Measurements from ENCODE around the gene LYL1. TPM values are rescaled to one million over a fixed set of nuclear protein-coding genes. Genes with fewer than 3 reads are reported as not detected.

The LYL1 gene
- total and polyA plus RNA-seq, 4 donors, result 12.9 to 34.1 (median 20.7) TPM

DNA sequence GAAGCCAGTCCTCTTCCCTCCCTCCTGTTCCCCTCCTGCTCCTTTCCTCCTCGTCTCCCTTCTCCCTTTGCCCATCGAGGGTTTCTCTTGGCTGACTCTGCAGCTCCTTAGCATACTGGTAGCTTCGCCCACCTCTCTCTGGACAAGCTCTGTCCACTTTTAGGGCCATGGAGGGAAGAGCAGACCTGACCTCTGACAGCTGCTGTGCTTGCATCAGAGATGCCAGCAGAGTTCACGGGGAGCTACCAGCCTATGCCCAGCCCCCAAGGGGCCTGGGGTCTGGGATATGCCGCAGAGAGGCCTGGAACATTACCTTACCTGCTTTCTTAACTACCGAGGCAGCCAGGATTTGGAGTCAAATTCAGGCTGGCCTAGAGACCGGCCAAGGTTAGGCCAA is 19.7 kb downstream of the LYL1 start:
- Histone ChIP-seq H3K27ac (ENCODE audit: low read depth in 1 of 2, low read length in 1 of 2) (peak overlapping the region in 1 of 2 donors; percentile 7), H3K4me3 (no peak overlapping the region), H3K27me3 (ENCODE audit: control insufficient read depth in 3 of 3, insufficient read depth in 3 of 3, low read length in 2 of 3) (no peaks in the 10 kb centered on the region), H3K4me1 (ENCODE audit: control insufficient read depth in 5 of 5, insufficient read depth in 5 of 5, low read length in 5 of 5) (peaks cover 0 to 28% (median 18%) of the 10 kb centered on the region in 5 donors), H3K9me3 (ENCODE audit: control insufficient read depth in 4 of 4, insufficient read depth in 3 of 4, low read length in 3 of 4) (no peaks in the 10 kb centered on the region), H3K9ac (ENCODE audit: insufficient read depth in 1 of 2, low read length in 2 of 2) (no peak overlapping the region), H3K36me3 (ENCODE audit: control insufficient read depth in 4 of 4, insufficient read depth in 4 of 4, low read length in 4 of 4) (peaks cover 0 to 35% (median 29%) of the 10 kb centered on the region in 4 donors)
- WGBS, 2 donors, result 78 to 85% methylated on average over 7 of the region's 7 CpGs
- TF ChIP-seq, protein P1, sequence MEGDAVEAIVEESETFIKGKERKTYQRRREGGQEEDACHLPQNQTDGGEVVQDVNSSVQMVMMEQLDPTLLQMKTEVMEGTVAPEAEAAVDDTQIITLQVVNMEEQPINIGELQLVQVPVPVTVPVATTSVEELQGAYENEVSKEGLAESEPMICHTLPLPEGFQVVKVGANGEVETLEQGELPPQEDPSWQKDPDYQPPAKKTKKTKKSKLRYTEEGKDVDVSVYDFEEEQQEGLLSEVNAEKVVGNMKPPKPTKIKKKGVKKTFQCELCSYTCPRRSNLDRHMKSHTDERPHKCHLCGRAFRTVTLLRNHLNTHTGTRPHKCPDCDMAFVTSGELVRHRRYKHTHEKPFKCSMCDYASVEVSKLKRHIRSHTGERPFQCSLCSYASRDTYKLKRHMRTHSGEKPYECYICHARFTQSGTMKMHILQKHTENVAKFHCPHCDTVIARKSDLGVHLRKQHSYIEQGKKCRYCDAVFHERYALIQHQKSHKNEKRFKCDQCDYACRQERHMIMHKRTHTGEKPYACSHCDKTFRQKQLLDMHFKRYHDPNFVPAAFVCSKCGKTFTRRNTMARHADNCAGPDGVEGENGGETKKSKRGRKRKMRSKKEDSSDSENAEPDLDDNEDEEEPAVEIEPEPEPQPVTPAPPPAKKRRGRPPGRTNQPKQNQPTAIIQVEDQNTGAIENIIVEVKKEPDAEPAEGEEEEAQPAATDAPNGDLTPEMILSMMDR (IDR thresholded peaks at IDR 0.05; ENCODE audit: control extremely low read depth, extremely low read depth), result no peak
- ATAC-seq (ENCODE audit: insufficient read depth, low FRiP score), result no peak
- no peak for DNase-seq

DNA sequence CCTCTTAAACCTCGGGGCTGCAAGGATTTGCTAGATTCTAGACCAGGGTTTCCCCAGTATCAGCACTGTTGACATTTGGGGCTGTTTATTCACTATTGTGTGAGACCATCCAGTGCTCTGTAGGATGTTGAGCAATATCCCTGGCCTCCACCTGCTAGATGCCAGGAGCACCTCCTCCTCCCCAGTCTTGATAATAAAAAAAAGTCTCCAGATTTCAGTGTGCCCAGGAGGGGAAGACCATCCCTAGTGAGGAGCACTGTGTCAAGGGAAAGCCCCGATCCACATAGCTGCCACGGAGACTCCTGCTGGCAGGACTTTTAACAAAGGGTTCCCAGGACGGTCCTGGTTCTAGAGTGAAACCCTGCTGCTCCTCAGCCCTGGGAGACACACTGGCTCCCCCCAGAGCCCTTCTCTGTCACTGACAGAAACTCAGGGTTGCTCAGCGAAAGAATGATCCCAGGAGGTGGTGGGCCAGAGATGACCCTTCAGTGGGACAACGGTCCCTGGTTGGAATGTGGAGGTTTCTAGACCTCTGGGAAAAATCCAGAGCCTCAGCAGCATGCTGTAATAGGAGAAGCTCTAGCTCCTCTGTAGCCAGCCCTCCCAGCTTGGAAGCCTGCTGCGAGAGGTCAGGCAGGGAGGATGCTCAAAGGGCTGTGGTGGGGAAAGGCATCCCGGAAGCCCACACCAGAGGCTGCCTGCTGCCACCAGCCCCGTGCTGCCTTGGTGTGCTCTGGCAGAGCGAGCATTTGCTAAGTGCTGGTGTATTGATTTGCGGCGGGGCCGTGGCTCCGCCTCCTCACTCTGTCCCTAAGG is 20.3 kb downstream of the LYL1 start:
- ATAC-seq (ENCODE audit: insufficient read depth, low FRiP score), result no peak
- H3K27ac ChIP-seq (ENCODE audit: low read depth in 1 of 2, low read length in 1 of 2), result peak overlapping the region in 1 of 2 donors; percentile 20

DNA sequence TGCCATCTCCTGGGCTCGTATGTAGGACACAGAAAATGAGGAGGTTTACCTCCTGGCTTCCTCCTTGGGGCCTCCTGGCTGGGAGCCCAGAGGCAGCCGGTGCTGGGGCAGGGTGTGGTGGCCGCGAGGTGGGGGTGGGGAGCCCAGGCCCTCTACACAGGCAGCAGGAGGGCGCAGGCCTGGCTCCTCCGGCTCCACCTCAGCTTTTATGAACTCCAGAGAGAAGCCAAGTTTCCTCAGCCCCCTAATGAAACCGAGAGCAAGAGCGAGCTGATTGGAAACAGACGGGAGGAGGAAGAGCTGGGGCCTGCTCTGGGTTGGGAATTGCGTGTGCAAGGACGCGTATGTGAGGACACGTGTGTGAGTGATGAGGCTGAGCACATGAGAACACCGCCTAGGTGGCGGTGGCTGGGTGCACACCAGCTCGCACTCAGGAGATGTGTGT is 23.1 kb downstream of the LYL1 start:
- Histone ChIP-seq H3K9me3 (ENCODE audit: control insufficient read depth in 4 of 4, insufficient read depth in 3 of 4, low read length in 3 of 4) (no peaks in the 10 kb centered on the region), H3K36me3 (ENCODE audit: control insufficient read depth in 4 of 4, insufficient read depth in 4 of 4, low read length in 4 of 4) (peaks cover 0 to 48% (median 37%) of the 10 kb centered on the region in 4 donors), H3K9ac (ENCODE audit: insufficient read depth in 1 of 2, low read length in 2 of 2) (no peak overlapping the region), H3K27me3 (ENCODE audit: control insufficient read depth in 3 of 3, insufficient read depth in 3 of 3, low read length in 2 of 3) (no peaks in the 10 kb centered on the region), H3K4me1 (ENCODE audit: control insufficient read depth in 5 of 5, insufficient read depth in 5 of 5, low read length in 5 of 5) (peaks cover 0 to 45% (median 14%) of the 10 kb centered on the region in 5 donors), H3K27ac (ENCODE audit: low read depth in 1 of 2, low read length in 1 of 2) (peak overlapping the region; percentile 45 to 84), H3K4me3 (no peak overlapping the region)
- no peak for ATAC-seq (ENCODE audit: insufficient read depth, low FRiP score)
- TF ChIP-seq, protein P1 (IDR thresholded peaks at IDR 0.05; ENCODE audit: control extremely low read depth, extremely low read depth), result no peak
- 27 to 30% methylated on average over 14 to 16 of the region's 16 CpGs for WGBS, 2 donors
- peak; percentile 49 to 76 (median 56) for DNase-seq

More for the DNA sequence above, 20.3 kb downstream of the LYL1 start:
- Histone ChIP-seq H3K36me3 (ENCODE audit: control insufficient read depth in 4 of 4, insufficient read depth in 4 of 4, low read length in 4 of 4) (peaks cover 0 to 39% (median 30%) of the 10 kb centered on the region in 4 donors), H3K9me3 (ENCODE audit: control insufficient read depth in 4 of 4, insufficient read depth in 3 of 4, low read length in 3 of 4) (no peaks in the 10 kb centered on the region), H3K4me1 (ENCODE audit: control insufficient read depth in 5 of 5, insufficient read depth in 5 of 5, low read length in 5 of 5) (peaks cover 0 to 34% (median 18%) of the 10 kb centered on the region in 5 donors), H3K27me3 (ENCODE audit: control insufficient read depth in 3 of 3, insufficient read depth in 3 of 3, low read length in 2 of 3) (no peaks in the 10 kb centered on the region), H3K9ac (ENCODE audit: insufficient read depth in 1 of 2, low read length in 2 of 2) (no peak overlapping the region), H3K4me3 (no peak overlapping the region)
- WGBS, 2 donors, result 72 to 75% methylated on average over 14 of the region's 14 CpGs
- TF ChIP-seq, protein P1 (IDR thresholded peaks at IDR 0.05; ENCODE audit: control extremely low read depth, extremely low read depth), result no peak
- DNase-seq, result no peak
